GM12875 (cell line): ENCODE measurements around the gene RSRP1.

ENCODE experiments used
- H3K4me3 ChIP-seq: one replicate; pipeline ENCODE4 v1.5.1; 2011; ENCODE audit warnings: low read depth, low read length, control low read depth
- CTCF ChIP-seq: IDR thresholded peaks from 2 replicates; pipeline ENCODE4 v1.5.1; 2011; ENCODE audit warnings: low read depth, mild to moderate bottlenecking, control low read depth, inconsistent platforms, low read length, moderate library complexity, borderline replicate concordance; ENCODE audit not compliant: insufficient read depth

Gene RSRP1

GRCh38 chr1:25217598-25218232, 29.5 kb downstream of the RSRP1 start:
- no peak overlapping the region for H3K4me3 ChIP-seq
- TF ChIP-seq CTCF: no peak

- no peak overlapping the region for H3K4me3 ChIP-seq
- no peak for TF ChIP-seq CTCF
Measured at GRCh38 chr1:25217015-25217414, 30.2 kb downstream of the RSRP1 start.

GRCh38 chr1:25216123-25216522, 31.1 kb downstream of the RSRP1 start:
- H3K4me3 ChIP-seq: no peak overlapping the region
- no peak for TF ChIP-seq CTCF

- H3K4me3 ChIP-seq: no peak overlapping the region
Measured at GRCh38 chr1:25212725-25213124, 34.5 kb downstream of the RSRP1 start.

GRCh38 chr1:25210728-25211127, 36.5 kb downstream of the RSRP1 start:
- no peak overlapping the region for H3K4me3 ChIP-seq
- TF ChIP-seq CTCF: no peak

More at GRCh38 chr1:25212725-25213124, 34.5 kb downstream of the RSRP1 start:
- no peak for TF ChIP-seq CTCF

GRCh38 chr1:25209516-25209915, 37.7 kb downstream of the RSRP1 start:
- H3K4me3 ChIP-seq: no peak overlapping the region
- no peak for TF ChIP-seq CTCF

- no peak for TF ChIP-seq CTCF
- no peak overlapping the region for H3K4me3 ChIP-seq
Measured at GRCh38 chr1:25208561-25209222, 38.6 kb downstream of the RSRP1 start.
